Melanocyte of skin (primary cell): Measurements from ENCODE around the gene HASPIN. TPM values are rescaled to one million over a fixed set of nuclear protein-coding genes. Genes with fewer than 3 reads are reported as not detected.

Experiments used
- total RNA-seq, 2 donors: library from RNA; depleted of rRNA; stranded (reverse); fragments of >200 nt; gene quantifications; 2 replicates each; pipeline ENCODE4 v1.2.3, GENCODE V29; 2012

HASPIN gene
- 10 to 100 TPM in 1 of 2 donors, 1 to 10 TPM in 1; 7.6 to 21.6 TPM for total RNA-seq

GRCh38 chr17:3723556-3724377 is at the start of gene HASPIN:
Gene HASPIN (plus strand): TSS chr17:3723903. CDS start chr17:3723936, 33 bp downstream.

GRCh38 chr17:3695723-3696411 is 27.8 kb upstream of the HASPIN start, which contains the start of gene P2RX5:
Gene P2RX5 (minus strand): TSS chr17:3696155. CDS start chr17:3696005, 150 bp downstream.

Other genes with a start within 250 kb of the HASPIN start
- gene ASPA, start 247.9 kb upstream of the HASPIN start, total RNA-seq: 10 to 100 TPM; 26.8 to 28.6 TPM
- gene TRPV3, start 166.1 kb upstream of the HASPIN start, total RNA-seq: 1 to 10 TPM in 1 of 2 donors, under 1 TPM in 1; 0.34 to 1.3 TPM
- 1 to 10 TPM; 2.0 to 2.1 TPM for gene TRPV1, start 114.5 kb upstream of the HASPIN start, total RNA-seq
- gene SHPK, start 87.7 kb upstream of the HASPIN start, total RNA-seq: 10 to 100 TPM; 12.7 to 13.3 TPM
- 10 to 100 TPM; 39.6 to 52.3 TPM for gene CTNS, start 87.1 kb upstream of the HASPIN start, total RNA-seq
- 10 to 100 TPM; 71.2 to 74.3 TPM for gene TAX1BP3, start 55.3 kb upstream of the HASPIN start, total RNA-seq
- 10 to 100 TPM; 19.6 to 34.0 TPM for gene EMC6, start 55.1 kb upstream of the HASPIN start, total RNA-seq
- 1 to 10 TPM in 1 of 2 donors, under 1 TPM in 1; under 0.01 to 1.3 TPM for gene P2RX5, start 27.7 kb upstream of the HASPIN start, total RNA-seq
- 10 to 100 TPM in 1 of 2 donors, 1 to 10 TPM in 1; 10.0 to 24.3 TPM for gene ITGAE, start 77.3 kb downstream of the HASPIN start, total RNA-seq
- gene NCBP3, start 122.3 kb downstream of the HASPIN start, total RNA-seq: 10 to 100 TPM; 12.4 to 17.3 TPM
- gene CAMKK1, start 169.2 kb downstream of the HASPIN start, total RNA-seq: 1 to 10 TPM; 1.4 to 3.0 TPM
- gene P2RX1, start 192.6 kb downstream of the HASPIN start, total RNA-seq: not detected
- under 1 TPM; under 0.01 to 0.33 TPM for gene ATP2A3, start 240.5 kb downstream of the HASPIN start, total RNA-seq